IPS DF 4.7 (cell line): ENCODE data around the gene OSBPL8.
"Not testable (repeated sequence)": the region's sequence is repeated elsewhere in the genome, so short reads cannot be mapped to it uniquely, and the experiment has no call there.

ENCODE experiments used
- DNase-seq: peaks from one replicate; pipeline ENCODE4 v3.0.0-alpha.2; 2013; ENCODE audit warnings: low spot score; ENCODE audit errors: extremely low read depth

Gene OSBPL8

DNA sequence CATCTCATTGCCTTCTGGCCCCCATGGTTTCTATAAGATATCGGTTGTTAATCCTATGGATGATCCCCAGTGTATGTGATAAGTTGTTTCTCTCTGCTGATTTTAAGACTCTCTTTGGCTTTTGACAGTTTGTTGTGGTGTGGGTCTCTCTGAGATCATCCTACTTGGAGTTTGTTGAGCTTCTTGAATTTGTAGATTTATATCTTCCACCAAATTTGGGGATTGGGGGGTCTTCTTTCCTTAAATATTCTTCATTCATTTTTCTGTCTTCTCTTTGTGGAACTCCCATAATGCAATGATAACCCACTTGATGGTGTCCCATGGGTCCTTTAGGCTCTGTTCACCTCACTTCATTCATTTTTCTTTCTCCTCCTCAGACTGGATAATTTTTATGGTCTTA, 191.3 kb downstream of the OSBPL8 start:
- DNase-seq: no peak

- no peak for DNase-seq
Observed at GRCh38 chr12:76366163-76366562, 193.4 kb downstream of the OSBPL8 start.

- not testable (repeated sequence) for DNase-seq
Observed at GRCh38 chr12:76364131-76364530, 195.4 kb downstream of the OSBPL8 start.

DNA sequence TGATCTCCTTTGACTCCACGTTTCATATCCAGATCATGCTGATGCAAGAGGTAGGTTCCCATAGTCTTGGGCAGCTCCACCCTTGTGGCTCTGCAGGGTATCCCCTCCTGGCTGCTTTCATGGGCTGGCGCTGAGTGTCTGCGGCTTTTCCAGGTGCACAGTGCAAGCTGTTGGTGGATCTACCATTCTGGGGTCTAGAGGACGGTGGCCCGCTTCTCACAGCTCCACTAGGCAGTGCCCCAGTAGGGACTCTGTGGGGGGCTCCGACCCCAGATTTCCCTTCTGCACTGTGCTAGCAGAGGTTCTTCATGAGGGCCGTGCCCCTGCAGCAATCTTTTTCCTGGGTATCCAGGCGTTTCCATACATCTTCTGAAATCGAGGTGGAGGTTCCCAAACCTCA, 199.3 kb downstream of the OSBPL8 start:
- DNase-seq: no peak

DNA sequence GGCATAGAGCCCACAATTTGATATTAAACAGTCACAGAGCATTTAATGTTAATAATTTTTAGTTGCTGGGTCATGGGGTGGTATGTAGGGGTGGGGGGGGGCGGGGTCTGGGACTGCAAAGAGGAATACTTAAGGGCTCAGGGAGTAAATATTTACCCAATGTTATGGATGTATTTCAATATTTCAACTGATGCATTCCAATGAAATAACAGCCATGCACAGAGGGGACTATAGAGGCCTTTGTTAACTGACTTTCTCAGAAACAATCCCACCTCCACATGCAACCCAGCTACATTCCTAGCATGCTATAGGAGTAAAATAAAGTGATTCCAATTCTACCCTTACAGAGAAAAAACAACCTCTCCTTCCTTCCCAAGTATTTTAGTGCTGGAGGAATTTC, 203.5 kb downstream of the OSBPL8 start:
- DNase-seq: no peak

- peak; percentile 46 for DNase-seq
Observed at GRCh38 chr12:76348079-76348901, 211.3 kb downstream of the OSBPL8 start, which contains the start of gene BBS10. TSS of gene BBS10 (minus strand) at chr12:76348415. CDS start at chr12:76348358, 57 bp downstream.

GRCh38 chr12:76346798-76347420, 212.7 kb downstream of the OSBPL8 start:
- no peak for DNase-seq

GRCh38 chr12:76346236-76346635, 213.3 kb downstream of the OSBPL8 start:
- no peak for DNase-seq

- no peak for DNase-seq
Observed at GRCh38 chr12:76345569-76345968, 214.0 kb downstream of the OSBPL8 start.

DNA sequence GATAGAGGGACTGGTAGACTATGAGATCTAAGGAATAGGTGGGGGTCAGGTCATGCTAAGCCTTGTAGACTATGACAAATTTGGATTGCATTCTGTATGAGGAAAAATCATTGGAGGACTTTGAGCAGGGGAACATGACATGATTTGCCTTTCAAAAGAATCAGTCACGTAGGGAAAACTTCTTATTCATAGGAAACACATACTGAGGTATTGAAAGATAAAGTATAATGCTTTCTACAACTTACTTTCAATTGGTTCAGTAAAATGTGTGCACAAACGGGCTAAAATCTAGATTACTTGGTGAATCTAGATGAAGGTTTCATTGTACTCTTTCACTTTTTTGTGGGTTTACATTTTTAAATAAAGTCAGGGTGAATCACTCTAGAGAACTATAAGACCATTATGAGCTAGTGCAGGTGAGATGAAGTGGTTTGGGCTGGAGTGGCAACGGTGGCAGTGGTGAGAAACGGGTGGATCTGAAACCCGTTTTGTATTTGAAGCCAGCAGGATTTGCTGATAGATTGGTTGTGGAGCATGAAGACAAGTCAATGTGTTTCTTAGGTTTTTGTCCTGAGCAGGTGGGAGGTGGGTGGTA, 218.0 kb downstream of the OSBPL8 start:
- DNase-seq: no peak

- no peak for DNase-seq
Observed at GRCh38 chr12:76340680-76341435, 218.7 kb downstream of the OSBPL8 start.

DNA sequence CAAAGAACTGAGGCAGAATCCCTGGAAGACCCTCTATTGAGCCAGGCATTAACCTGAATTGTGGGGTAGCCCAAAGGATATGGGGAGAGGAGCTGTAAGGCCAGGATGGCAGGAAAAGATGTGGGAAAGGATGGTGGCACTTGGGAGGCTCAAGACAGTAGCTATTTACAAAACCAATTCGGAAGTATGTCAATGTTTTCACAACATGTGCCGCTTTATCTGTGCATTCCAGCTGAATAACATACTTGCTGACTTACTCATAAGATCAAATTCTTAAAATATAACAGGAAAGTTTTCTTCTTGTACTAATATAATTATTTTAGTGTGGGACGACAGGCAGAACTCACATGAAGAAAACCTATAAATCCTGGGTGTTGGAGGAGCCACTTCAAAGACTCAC, 222.0 kb downstream of the OSBPL8 start:
- no peak for DNase-seq

DNA sequence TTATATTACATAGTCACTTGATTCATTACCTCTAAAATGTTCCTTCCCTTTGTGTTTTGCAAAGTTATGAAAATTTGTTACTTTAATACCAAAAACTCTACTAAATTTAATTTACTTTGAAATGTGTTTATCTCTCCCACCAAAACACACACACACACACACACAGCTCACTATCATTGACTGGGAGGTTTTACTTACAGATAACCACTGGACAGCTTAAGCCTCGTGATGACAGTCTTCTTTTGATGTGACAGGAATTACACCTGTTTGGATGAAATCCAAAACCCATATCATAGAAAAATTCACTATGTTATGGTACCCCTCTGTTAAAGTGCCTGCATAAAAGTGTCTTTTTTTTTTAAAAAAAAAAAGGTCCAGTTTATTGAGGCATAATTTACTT, 227.0 kb downstream of the OSBPL8 start:
- no peak for DNase-seq

GRCh38 chr12:76329606-76330005, 230.0 kb downstream of the OSBPL8 start:
- DNase-seq: no peak

DNA sequence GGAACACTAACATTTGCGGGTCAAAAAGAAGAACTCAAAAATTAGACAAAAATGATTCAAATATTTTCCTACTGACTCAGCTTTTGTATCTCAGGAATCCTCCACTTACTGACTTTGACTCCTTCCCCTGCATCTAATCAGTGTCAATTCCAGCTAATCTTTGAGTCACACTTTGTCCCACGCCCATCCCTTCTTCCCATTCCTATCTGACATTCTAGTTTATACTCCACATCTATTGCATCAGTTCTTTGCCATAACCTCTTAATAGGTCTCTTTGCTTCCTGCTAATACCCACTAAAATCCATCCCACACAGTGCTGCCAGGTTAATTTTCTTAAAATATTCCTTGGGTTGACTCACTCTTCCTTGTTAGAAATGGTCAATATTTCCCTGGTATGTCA, 230.4 kb downstream of the OSBPL8 start:
- DNase-seq: no peak

GRCh38 chr12:76319595-76320319, 239.8 kb downstream of the OSBPL8 start:
- not testable (repeated sequence) for DNase-seq

DNA sequence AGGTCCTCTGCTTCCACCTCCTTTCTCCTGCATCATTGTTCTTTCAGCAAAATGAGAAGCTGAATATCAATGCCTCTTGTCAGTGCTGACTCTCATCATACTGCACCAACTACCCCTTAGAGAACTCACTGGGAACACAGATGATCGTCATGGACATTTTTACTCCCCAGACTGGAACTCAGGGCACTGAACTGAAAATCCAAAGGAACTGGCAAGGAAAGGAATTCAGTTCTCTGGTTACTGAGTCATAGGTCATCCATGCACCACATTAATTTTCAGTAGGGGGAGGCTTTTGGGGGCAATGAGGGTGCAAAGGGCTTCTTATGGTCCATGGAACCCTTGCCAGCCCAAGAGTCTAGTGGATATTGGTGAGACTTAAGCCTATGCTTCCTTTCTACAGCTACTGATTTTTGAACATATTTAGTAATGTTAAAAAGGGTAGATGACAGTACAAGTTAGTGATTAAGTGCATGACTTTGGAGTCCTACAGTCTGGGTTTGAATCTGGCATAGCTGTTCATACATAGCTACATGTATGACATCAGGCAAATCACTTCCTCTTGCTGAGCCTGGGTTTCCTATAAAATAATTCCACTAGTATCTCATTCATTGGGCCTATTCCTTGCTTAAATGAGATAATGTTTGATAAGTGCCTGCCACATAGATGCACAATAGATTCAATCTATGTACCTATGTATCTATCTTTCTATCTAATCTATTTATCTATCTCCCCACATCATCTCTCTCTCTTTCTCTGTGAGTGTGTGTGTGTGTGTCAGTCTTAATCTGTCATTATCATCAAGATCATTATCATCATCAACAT, 240.6 kb downstream of the OSBPL8 start:
- DNase-seq: no peak

DNA sequence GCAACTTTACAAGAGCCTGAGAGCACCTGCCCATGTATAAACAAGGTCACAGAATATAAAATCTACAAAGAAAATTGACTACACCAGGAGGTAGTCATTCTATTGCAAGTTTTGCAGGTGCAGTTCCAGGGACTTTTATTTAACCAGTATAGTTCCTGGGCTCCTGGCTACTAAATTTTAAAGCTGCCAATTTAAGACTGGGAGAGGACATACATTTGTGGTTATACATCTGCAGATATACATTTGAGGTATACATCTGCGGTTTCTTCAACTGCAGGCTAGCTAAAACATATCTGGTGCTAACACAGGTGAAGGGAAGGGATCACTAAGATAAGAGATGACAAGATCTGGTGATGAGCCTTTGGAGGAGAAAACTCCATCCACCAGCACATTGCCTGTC, 241.6 kb downstream of the OSBPL8 start:
- DNase-seq: no peak

DNA sequence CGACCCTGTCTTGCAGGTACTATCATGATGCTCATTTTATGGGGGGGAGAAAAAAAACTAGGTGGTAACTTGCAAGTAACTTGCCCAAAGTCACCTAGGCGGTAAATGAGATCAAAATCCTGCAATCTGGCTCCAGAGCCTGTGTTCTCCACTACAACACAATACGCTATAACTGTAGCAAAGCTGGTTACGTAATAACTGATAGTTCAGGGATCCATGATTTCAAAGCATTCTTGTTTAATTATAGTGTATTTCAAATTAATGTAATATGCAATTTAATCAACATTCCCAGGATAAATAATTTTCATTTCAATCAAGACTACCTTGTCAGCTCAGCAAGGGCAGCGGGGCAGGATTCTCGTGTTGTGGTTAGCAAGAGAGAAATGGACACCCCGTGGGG, 243.1 kb downstream of the OSBPL8 start:
- no peak for DNase-seq

- DNase-seq: no peak
Observed at GRCh38 chr12:76313299-76313698, 246.3 kb downstream of the OSBPL8 start.
